Left kidney (tissue), 2 donors: ENCODE results near the gene MYH14. TPM values are rescaled to one million over a fixed set of nuclear protein-coding genes. Genes with fewer than 3 reads are reported as not detected.

Source experiments
- DNase-seq: peaks from one replicate; pipeline ENCODE4 v3.0.0-alpha.2; 2013
- polyA plus RNA-seq: library from polyadenylated mRNA; unstranded; fragments of 120-200 nt; gene quantifications from one replicate; pipeline ENCODE4 v1.2.1, GENCODE V29; 2013; ENCODE audit not compliant: insufficient read length

MYH14 gene
- polyA plus RNA-seq, 1 donor, result 22.9 TPM

DNA sequence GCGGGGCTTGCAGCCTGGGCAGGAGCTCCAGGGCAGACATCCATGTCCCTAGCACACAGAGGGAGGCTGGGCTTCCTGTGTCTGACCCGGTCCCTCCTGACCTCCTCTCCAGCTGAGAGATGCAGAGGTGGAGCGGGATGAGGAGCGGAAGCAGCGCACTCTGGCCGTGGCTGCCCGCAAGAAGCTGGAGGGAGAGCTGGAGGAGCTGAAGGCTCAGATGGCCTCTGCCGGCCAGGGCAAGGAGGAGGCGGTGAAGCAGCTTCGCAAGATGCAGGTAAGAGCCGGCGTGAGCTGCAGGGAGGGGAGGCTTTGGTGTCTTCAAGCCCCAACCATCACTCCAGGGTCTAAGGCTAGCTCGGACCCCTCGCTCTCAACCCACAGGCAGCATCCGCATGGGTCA lies 87.4 kb downstream of the MYH14 start:
- DNase-seq, result no peak

DNA sequence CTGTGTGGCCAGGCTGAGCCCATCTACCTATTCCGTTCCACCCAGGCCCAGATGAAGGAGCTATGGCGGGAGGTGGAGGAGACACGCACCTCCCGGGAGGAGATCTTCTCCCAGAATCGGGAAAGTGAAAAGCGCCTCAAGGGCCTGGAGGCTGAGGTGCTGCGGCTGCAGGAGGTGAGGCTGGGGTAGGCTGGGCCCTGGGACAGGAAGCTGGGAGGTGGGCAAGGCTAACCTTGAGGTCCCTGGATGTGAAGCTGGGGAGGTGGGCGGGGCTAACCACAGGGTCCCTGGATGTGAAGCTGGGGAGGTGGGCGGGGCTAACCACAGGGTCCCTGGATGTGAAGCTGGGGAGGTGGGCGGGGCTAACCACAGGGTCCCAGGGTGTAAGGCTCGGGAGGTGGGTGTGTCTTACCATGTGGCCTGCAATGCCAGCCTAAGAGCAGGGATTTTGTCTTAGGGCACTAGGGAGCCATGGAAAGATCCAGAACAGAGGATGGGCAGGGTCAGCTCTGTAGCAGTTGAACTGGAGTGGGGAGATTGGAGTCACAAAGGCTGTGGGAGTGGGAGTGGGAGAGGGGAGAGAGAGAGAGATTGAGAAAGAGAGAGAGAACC lies 88.9 kb downstream of the MYH14 start:
- no peak for DNase-seq

DNA sequence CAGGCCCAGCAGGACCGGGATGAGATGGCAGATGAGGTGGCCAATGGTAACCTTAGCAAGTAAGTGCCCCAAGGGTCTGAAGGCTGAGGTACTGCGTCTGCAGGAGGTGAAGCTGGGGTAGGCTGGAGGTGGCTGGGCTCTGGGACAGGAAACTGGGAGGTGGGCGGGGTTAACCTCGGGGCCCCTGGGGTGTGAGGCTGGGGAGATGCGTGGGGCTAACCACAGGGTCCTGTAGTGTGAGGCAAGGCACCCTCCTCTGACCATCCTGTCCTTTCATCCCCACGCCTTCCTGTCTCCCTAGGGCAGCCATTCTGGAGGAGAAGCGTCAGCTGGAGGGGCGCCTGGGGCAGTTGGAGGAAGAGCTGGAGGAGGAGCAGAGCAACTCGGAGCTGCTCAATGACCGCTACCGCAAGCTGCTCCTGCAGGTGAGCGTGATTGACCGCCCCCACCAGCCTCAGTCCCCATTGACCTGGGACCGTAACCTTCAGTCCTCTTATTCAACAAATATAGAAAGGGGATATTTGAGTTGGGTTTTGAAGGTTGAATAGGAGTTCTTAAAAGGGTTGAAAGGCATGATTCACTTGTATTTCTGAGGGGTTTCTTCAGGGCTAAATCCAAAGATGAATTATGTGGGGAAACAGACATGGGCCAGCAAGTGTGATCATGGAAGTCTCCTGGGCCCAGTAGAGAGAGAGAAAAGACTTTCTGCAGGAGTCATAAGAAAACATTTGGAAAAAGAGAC lies 90.0 kb downstream of the MYH14 start:
- DNase-seq, result no peak

DNA sequence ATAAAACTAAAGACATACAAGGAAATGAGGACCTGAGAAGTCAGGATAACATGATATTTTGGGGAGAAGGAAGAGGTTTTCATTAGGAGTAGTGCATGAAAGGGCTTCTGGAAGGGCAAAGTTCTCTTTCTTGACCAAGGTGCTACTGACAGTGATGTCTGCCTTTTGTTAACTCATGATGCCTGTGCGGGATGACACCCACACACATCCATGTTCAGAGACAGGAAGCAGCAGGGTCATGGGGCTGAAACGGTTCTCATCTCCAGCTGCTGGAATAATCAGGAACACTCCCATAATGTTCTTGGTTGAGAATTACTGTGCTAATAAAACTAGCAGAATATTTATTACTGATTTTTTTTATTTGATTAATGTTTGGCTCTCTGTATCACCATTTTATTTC lies 96.6 kb downstream of the MYH14 start:
- no peak for DNase-seq

DNA sequence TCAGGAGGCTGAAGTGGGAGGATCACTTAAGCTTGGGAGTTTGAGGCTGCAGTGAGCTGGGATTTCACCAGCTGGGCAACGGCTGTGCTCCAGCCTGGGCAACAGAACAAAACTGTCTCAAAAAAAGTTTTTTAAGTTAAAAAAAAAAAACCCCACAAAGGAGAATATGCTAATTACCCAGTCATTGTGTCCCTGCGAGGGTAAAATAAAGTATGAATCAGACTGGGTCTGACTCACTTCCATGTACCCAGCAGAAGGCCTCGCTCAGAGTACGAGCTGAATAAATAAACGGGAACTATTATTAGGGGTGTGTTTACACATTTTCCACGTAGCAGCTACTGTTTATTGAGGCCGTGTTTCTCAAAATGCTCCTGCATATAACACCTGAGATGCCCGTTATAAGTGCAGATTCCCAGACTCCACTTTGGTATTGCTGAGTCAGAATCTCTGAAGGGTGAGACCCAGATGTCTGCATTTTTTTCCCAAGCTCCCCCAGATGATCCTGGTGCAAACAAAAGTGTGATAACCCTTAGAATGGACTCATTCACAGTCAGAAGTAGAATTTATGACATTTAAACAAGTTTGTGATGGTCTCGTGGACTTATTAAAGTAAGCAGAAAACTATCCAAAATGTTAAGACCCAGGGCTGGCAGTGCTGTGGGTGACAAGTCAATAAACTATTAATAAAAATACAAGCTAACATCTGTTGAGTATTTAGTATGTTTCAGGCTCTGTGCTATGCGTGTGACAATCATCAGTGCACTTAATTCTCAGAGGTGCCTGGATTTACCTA lies 97.6 kb downstream of the MYH14 start:
- DNase-seq, result no peak

DNA sequence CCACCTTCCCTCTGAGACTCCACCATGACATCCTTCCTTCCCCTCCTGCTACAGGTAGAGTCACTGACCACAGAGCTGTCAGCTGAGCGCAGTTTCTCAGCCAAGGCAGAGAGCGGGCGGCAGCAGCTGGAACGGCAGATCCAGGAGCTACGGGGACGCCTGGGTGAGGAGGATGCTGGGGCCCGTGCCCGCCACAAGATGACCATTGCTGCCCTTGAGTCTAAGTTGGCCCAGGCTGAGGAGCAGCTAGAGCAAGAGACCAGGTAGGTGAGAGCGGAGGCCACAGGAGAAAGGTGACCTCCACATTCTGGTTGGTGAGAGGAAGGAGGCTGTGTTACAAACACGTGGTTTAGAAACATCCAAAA lies 98.2 kb downstream of the MYH14 start:
- DNase-seq, result no peak

DNA sequence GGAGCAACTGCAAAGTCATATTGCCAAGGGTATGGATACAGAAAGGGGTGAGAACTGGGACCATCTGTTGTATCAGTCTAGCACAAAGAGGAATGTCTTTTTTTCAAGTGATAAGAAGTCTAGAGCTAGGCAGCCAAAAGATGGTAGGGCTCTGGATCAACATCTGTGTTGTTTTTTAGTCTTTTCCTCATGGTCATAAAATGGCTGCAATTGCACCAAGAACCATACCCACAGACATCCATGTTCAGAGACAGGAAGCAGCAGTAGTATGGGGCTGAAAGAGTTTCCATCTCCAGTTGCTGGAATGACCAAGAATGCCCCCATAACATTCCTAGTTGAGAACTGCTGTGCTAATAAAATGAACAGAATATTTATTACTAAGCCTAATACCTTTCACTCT lies 100.1 kb downstream of the MYH14 start:
- no peak for DNase-seq

DNA sequence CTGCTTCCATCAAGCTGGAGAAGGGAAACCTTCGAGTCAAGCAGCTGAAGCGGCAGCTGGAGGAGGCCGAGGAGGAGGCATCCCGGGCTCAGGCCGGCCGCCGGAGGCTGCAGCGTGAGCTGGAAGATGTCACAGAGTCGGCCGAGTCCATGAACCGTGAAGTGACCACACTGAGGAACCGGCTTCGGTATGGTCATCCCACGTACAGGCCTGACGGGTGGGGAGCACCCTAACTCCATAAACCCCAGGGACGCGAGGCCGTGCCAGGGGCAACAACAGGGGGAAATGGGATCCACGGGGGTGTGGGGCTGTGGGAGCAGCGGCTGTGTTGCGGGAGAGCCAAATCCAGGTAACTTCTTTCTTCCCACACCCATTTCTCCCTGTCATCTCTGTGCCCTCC lies 105.6 kb downstream of the MYH14 start:
- no peak for DNase-seq

DNA sequence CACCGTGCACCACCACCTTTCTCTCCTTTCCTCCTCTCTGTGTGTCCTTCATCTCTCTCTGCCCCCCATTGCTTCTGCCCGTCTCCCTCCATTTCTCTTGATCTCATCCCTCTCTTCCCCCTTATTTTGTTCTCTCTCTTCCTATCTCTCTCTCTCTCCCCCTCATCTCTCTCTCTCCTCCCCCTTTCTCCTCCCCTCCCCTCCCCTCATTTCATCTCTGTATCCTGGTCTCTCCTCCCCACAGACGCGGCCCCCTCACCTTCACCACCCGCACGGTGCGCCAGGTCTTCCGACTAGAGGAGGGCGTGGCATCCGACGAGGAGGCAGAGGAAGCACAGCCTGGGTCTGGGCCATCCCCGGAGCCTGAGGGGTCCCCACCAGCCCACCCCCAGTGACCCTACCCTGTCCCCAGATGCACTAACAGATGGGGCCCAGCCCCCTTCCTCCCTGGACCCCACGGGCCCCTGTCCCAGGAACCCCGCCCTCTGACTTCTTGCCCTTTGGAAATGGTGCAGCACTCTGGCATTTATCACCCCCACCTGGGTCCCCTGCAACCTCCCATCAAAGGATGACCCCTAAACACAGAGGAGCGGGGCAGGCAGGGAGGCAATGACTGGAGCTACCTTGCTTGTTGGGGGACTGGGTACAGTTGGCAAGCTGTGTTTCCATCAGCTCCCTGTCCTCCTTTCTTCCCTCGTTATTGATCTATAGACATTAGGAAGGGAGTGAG lies 106.1 kb downstream of the MYH14 start:
- DNase-seq, result no peak

DNA sequence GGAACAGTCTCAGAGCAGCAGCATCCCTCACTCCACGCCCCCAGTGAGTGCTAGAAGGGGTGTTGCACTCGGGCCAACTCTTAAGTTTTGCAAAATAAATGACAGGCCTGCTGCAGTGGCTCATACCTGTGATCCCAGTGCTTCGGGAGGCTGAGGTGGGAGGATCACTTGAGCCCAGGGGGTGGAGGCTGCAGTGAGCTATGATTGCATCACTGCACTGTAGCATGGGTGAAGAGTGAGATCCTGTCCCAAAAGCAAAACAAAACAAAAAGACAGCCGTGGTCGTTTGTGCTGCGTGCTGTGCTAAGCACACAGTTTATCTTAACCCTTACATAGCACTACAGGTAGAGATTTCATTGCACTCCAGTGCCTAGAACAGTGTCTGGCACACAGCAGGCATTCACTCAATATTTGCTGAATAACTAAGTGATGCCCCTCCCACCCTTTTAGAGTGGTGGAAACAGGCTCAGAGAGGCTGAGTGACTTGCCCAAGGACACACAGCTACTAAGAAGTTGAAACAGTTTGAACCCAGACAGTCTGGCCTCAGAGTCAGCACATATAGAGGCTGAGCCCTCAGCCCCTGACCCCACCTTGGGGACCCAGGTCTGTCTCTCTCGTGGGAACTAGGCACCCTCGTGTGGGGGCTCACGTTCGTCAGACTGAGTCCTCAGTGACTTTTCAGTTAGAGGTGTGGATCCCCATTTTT lies 107.5 kb downstream of the MYH14 start:
- DNase-seq, result no peak

DNA sequence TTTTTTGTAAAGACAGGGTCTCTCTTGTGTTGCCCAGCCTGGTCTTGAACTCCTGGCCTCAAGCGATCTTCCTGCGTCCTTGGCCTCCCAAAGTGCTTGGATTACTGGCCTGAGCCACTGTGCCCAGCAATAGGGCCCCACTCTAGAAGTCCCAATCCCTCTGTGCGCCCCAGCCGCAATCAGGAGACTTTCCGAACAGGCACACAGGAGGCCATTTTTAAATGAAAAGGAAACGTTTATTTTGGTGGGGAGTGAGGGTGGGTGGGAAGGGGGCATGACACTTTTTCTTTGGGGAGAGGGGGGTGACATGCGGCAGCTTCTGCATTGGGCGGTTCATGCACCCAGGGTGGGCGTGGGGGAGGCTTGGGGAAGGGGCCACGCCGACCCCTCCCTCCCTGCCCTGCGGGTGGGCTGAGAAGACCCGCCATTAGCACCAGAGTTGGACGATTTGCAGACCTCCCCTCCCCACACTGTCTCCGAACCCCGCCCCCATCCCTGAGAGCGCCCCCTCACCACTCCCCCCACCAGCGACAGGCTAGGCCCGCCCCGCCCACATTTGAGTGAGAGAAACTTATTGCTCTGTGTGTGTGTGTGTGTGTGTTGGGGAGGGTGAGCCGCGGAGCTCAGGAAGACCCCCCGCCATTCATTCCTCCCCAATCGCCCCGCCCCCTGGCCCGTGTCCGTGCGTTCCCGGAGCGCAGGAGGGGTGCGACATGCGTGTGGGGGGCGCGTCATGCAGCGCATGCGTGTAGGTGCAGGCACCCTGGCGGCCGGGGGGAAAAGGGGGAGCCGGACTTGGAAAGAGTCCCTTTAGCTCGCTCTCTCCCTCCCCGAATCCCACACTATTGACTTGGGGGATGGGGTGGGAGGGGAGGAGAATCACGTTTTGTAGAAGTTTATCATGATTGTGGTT lies 108.6 kb downstream of the MYH14 start:
- no peak for DNase-seq

DNA sequence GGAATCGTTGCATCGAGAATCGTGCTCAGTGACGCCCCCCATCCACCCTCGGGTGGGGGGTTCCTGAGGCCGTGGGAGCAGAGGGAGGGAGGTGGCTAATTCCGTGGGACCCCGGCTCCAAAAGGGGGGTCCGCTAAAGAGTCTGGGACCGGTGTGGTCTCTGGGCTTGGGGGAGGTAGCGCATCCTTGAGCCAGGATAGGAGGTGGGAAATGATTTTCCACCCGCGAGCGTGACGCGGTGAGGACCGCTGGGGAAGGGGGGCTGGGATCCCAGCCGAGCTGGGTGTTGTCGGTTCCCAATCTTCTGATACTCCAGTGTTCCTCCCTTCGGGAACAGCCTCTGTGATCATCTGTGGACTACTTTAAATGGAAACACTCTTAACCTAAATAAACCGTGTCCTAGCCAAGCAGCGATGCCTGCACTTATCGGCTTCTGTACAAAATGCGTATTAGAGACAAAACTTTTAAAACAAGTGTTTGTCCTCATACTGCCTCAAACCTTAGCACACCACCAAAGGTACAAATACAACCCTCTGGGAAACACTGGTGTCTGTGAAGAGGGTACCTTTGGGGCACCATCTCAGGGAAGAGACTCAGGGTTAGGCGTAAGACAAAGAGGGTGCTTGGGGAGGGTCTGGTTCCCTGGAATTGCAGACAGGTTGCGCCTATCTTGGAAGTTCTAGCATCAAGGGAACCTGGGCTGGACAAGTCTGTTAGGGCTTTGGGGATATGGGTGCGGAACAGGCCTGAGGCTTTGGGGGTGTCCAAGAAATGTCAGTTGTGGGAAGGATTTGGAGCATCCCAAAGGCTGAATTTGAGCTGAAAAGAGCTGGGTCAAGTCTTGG lies 109.8 kb downstream of the MYH14 start:
- no peak for DNase-seq

DNA sequence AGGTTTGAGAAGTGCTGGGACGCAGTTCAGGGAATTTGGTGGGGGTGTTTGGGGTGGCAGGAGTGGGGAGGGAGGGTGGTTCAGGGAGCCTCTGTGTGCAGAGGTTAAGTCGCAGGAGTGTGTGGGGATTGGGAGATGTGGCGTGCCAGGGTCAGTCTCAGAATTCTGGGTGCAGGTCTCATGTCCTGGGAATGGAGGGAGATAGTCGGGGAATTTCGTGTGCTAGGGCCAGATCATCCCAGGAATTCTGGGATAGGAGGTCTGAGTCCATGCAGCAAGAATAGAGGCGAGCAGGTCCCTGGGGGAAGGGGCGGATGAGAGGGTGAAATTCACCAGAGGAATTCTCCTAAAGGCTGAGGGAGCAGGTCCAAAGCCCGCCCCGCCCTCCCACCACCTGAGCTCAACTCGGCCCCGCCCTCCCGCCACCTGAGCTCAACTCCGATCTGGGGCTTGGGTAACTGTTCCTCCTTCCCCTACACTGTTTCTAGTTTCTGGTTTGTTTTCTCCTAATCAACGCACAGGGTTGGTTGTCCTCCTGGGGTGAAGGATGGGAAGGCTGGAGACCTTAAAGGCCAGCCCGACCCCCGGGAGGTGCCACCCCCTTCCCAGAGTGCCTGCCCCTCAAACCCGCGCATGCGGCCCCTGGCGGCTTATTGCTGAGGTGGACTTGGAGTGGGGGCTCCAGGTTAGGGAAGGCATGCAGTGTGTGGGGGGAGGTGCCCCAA lies 110.6 kb downstream of the MYH14 start:
- DNase-seq, result no peak

DNA sequence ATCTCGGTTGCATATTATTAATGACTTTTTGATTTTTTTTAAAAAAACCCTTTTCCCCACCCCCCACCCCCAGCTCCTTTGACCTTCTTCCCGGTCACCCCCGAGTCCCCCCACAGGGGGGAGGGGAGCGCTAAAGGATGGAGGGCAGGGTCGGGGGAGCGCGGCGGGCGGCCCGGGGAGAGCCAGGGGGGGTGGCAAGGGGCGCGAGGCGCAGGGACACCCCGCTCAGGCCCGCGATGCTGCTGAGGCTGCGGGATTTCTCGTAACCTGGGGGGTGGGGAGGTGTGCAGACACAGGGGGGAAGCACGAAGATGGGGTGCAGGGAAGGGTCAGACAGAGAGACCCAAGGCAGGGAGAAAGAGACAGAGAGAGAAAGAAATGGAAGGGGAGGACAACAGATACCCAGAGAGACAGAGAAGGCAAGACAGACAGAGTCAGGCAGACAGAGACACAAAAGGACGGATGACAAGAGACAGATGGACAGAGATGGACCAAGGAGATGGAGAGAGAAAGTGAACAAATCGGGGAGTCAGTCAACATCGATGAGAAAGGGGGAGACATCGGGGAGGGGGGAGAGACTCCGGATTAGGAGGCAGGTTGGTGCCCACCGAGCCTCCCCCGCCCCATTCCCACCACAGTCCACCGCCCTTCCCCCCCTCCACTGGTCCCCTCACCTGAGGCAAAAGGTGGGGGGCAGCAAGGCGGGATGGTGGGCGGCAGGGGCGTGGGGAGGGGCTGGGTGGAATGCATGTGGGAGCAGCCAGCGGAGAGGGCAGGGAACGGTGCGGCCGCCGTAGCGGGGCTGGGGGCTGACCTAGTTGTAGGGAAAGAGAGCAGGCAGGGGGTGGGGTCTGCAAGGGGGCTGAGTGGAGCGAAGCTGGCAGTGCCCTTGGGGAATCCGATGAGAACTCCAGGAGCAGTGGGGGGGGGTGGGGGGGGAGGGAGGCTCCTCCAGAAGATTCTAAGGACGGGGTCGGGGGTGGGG lies 111.6 kb downstream of the MYH14 start:
- no peak for DNase-seq

DNA sequence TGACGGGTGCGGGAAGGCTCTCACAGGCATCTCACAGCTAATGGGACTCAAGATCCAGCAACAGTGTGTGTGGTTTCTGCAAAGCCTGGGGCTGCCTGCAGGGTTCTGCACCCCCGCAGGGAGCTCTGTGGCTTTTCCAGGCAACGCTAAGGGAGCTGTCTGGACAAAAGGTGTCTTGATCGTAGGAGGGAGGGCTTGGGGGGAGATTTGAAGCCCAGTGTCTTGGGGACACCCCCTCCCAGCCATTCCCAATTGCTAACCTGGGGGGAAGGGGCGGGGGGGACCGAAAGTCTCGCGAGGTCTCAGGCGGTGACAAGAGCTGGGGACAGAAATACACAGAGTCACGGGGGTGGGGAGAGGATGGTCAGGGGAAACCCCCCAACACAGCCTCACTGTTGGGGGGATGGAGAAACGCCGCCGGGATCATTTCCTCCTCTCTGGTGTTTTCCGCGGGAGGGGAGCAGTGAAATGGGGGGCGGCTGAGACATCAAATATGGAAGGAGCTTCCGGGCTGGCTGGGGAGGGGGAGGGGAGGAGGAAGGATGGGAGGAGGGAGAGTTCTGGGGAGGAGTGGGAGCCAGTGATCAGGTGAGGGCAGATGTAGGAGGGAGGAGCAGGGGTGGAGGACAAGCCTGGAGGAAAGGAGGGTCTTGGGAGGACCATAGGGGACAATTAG lies 112.5 kb downstream of the MYH14 start:
- DNase-seq, result no peak

DNA sequence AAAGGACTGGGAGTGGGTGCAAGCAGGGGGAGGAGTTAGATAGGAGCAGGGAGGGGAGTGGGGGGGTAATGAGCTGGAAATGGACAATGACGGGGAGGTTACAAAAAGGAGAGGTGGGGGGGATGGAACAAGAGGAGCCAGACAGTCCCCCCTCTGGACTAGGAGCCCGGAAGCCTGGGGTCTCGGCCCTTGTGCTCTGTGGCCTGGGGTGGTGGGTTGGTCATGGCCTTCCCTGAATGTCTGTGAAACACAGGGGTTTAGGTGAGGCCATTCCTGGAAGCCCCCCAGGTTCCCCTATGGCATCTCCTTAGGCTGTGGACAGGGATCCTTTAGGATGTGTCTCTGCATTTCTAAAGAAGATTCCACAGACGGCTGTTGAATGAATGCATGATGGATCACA lies 113.7 kb downstream of the MYH14 start:
- no peak for DNase-seq

DNA sequence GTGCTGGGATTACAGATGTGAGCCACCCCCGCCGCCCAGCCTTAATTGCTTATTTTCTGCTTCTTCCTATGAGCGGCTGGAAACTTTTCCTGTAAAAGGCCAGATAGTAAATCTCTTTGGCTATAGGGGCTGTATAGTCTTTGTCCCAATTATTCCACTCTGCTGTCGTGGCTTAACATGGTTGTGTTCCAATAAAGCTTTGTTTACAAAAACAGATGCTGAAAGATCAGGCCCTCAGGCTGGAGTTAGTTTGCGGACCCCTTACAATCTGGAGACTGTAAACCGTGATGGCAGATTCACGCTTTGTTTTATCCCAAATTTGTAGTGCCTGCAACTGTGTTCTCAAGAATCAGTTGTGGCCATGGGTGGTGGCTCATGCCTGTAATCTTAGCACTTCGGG lies 115.0 kb downstream of the MYH14 start:
- DNase-seq, result no peak
